Caco-2 (cell line): ENCODE measurements around the gene SBF2. TPM values are rescaled to one million over a fixed set of nuclear protein-coding genes. Genes with fewer than 3 reads are reported as not detected.
A peak's percentile ranks its signal among the peaks of the same experiment; 100 is the strongest.

ENCODE experiments used
- BruUV-seq: library from RNA; stranded (reverse); fragments of 400-500 nt; replicated peaks from 2 replicates; lab custom pipeline; 2021; lab: Mats Ljungman, UMichigan
- CTCF ChIA-PET: fragments of 300-600 bp; sonication (Branson Sonifier 250); formaldehyde crosslinking; loops from one replicate; lab custom pipeline; 2022; ENCODE audit warnings: antibody characterized with exemption; lab: Charles Lee
- POLR2A ChIA-PET: fragments of 300-600 bp; sonication (Branson Sonifier 250); formaldehyde crosslinking; loops from one replicate; lab custom pipeline; 2022; ENCODE audit warnings: antibody characterized with exemption; lab: Charles Lee
- DNase-seq, 2 experiments: peaks; one replicate each; pipeline versions ENCODE4 v3.0.0 to v3.0.0-alpha.2; 2020 to 2022
- H3K27me3 ChIP-seq: replicated peaks from 2 replicates; pipeline ENCODE4 v1.6.0; 2011; ENCODE audit warnings: low read length; ENCODE audit not compliant: control insufficient read depth, insufficient read depth
- H3K36me3 ChIP-seq: 2 replicates; pipeline ENCODE4 v1.5.1; 2011; ENCODE audit warnings: low read length; ENCODE audit not compliant: control insufficient read depth, insufficient read depth
- H3K4me1 ChIP-seq: fragments of 250-450 bp; sonication (Bioruptor Pico); 2 replicates; pipeline ENCODE4 v1.5.1; 2020; ENCODE audit warnings: mild to moderate bottlenecking
- H3K4me3 ChIP-seq: 2 replicates; pipeline ENCODE4 v1.5.1; 2011; ENCODE audit warnings: low read depth, mild to moderate bottlenecking, control low read depth, low read length
- H3K9me3 ChIP-seq: fragments of 250-450 bp; sonication (Bioruptor Pico); 2 replicates; pipeline ENCODE4 v1.5.1; 2020; ENCODE audit warnings: mild to moderate bottlenecking, moderate library complexity
- H3K27ac Mint-ChIP-seq: one replicate; pipeline ENCODE4 v1.8.0; 2022; ENCODE audit warnings: mixed read lengths; ENCODE audit not compliant: unreplicated experiment
- H3K27me3 Mint-ChIP-seq: one replicate; pipeline ENCODE4 v1.8.0; 2022; ENCODE audit warnings: mixed read lengths; ENCODE audit not compliant: insufficient read depth, unreplicated experiment
- H3K36me3 Mint-ChIP-seq: one replicate; pipeline ENCODE4 v1.8.0; 2022; ENCODE audit warnings: mild to moderate bottlenecking, mixed read lengths; ENCODE audit not compliant: insufficient read depth, unreplicated experiment
- H3K4me1 Mint-ChIP-seq: one replicate; pipeline ENCODE4 v1.8.0; 2022; ENCODE audit warnings: low read depth, mixed read lengths; ENCODE audit not compliant: unreplicated experiment
- H3K4me3 Mint-ChIP-seq: one replicate; pipeline ENCODE4 v1.8.0; 2022; ENCODE audit warnings: mild to moderate bottlenecking, moderate library complexity, mixed read lengths; ENCODE audit not compliant: unreplicated experiment
- H3K9me3 Mint-ChIP-seq: one replicate; pipeline ENCODE4 v1.8.0; 2022; ENCODE audit warnings: mixed read lengths; ENCODE audit not compliant: unreplicated experiment
- CTCF ChIP-seq, 2 experiments: fragments of 200-600 bp in 1 of 2; IDR thresholded peaks; 1 replicate in 1 of 2; 2 replicates in 1 of 2; pipeline versions ENCODE4 v1.5.1 to v1.8.0; 2011 to 2022; ENCODE audit warnings: antibody characterized with exemption in 1 of 2, control low read depth in 1 of 2, inconsistent platforms in 1 of 2, low read depth in 1 of 2, low read length in 1 of 2, mild to moderate bottlenecking in 1 of 2, moderate library complexity in 1 of 2; ENCODE audit not compliant: insufficient read depth in 1 of 2, severe bottlenecking in 1 of 2, unreplicated experiment in 1 of 2
- intact Hi-C: fragments of 100-400 bp; cut with micrococcal nuclease; formaldehyde crosslinking; loops from one replicate; pipeline ENCODE4 v1.10.0; 2022; ENCODE audit not compliant: unreplicated experiment
- total RNA-seq: library from RNA; stranded (reverse); gene quantifications from 2 replicates; pipeline ENCODE4 v1.2.3, GENCODE V29; 2022

Gene SBF2
- total RNA-seq, 1 experiment from 2014 or later: 72.2 TPM

- H3K4me1 ChIP-seq: peaks cover 16% of the 10 kb centered on the region; the same call in 1 of the 2 replicates
- no peak for DNase-seq
- POLR2A ChIA-PET: no interaction called here
- Mint-ChIP-seq H3K4me1 (peaks cover 17% of the 10 kb centered on the region), H3K27ac (no peak overlapping the region), H3K27me3 (no peaks in the 10 kb centered on the region), H3K9me3 (peaks cover 27% of the 10 kb centered on the region), H3K4me3 (no peak overlapping the region), H3K36me3 (no peaks in the 10 kb centered on the region)
- no peaks in the 10 kb centered on the region for H3K36me3 ChIP-seq
- H3K27me3 ChIP-seq: no peaks in the 10 kb centered on the region
- H3K4me3 ChIP-seq: no peak overlapping the region
- intact Hi-C loops: no loop called here
- no peak for TF ChIP-seq CTCF (IDR thresholded peaks at IDR 0.05; ENCODE audit: insufficient read depth in 1 of 2, low read depth in 1 of 2, low read length in 1 of 2, severe bottlenecking in 1 of 2, unreplicated experiment in 1 of 2)
- BruUV-seq: no TSS peak
- H3K9me3 ChIP-seq: no peaks in the 10 kb centered on the region
- CTCF ChIA-PET: interaction anchor here (0.7 kb wide), 1 partner anchor 40 kb away, joined by 4 read pairs; no protein-coding TSS in a partner anchor
Measured at GRCh38 chr11:10116588-10116987, 177.4 kb downstream of the SBF2 start.

GRCh38 chr11:10114593-10115404 lies 179.2 kb downstream of the SBF2 start:
- BruUV-seq: no TSS peak
- intact Hi-C loops: no loop called here
- Histone ChIP-seq H3K36me3 (no peaks in the 10 kb centered on the region), H3K4me1 (peaks cover 16% of the 10 kb centered on the region; the same call in 1 of the 2 replicates), H3K9me3 (no peaks in the 10 kb centered on the region), H3K4me3 (no peak overlapping the region), H3K27me3 (no peaks in the 10 kb centered on the region)
- POLR2A ChIA-PET: no interaction called here
- peak in 1 of 2 experiments; percentile 25 for DNase-seq
- H3K4me1 Mint-ChIP-seq: peaks cover 17% of the 10 kb centered on the region
- H3K9me3 Mint-ChIP-seq: peaks cover 27% of the 10 kb centered on the region
- H3K4me3 Mint-ChIP-seq: no peak overlapping the region
- H3K27ac Mint-ChIP-seq: peak overlapping the region; percentile 15
- no peaks in the 10 kb centered on the region for H3K27me3 Mint-ChIP-seq
- CTCF ChIA-PET: no interaction called here
- H3K36me3 Mint-ChIP-seq: no peaks in the 10 kb centered on the region
- TF ChIP-seq CTCF (IDR thresholded peaks at IDR 0.05; ENCODE audit: insufficient read depth in 1 of 2, low read depth in 1 of 2, low read length in 1 of 2, severe bottlenecking in 1 of 2, unreplicated experiment in 1 of 2): no peak

- intact Hi-C loops: no loop called here
- Mint-ChIP-seq H3K36me3 (no peaks in the 10 kb centered on the region), H3K4me3 (no peak overlapping the region), H3K9me3 (peaks cover 27% of the 10 kb centered on the region), H3K27ac (no peak overlapping the region), H3K27me3 (no peaks in the 10 kb centered on the region), H3K4me1 (peaks cover 17% of the 10 kb centered on the region)
- Histone ChIP-seq H3K36me3 (no peaks in the 10 kb centered on the region), H3K27me3 (no peaks in the 10 kb centered on the region), H3K4me1 (peaks cover 16% of the 10 kb centered on the region; the same call in 1 of the 2 replicates), H3K9me3 (no peaks in the 10 kb centered on the region), H3K4me3 (no peak overlapping the region)
- no peak for DNase-seq
- POLR2A ChIA-PET: no interaction called here
- TF ChIP-seq CTCF (IDR thresholded peaks at IDR 0.05; ENCODE audit: insufficient read depth in 1 of 2, low read depth in 1 of 2, low read length in 1 of 2, severe bottlenecking in 1 of 2, unreplicated experiment in 1 of 2): no peak
- CTCF ChIA-PET: no interaction called here
- no TSS peak for BruUV-seq
Measured at GRCh38 chr11:10113852-10114251, 180.2 kb downstream of the SBF2 start.
